CD14-positive monocyte (primary cell): ENCODE data around the gene MGAT5B. TPM values are rescaled to one million over a fixed set of nuclear protein-coding genes. Genes with fewer than 3 reads are reported as not detected.

Source experiments
- DNase-seq, 3 donors: peaks; one replicate each; pipeline ENCODE4 v3.0.0-alpha.2; 2011 to 2022
- H2AFZ ChIP-seq: 2 replicates; pipeline ENCODE4 v1.6.0; 2012; ENCODE audit warnings: mild to moderate bottlenecking, low read depth, low read length, inconsistent platforms; ENCODE audit not compliant: insufficient read depth, poor library complexity, severe bottlenecking
- H3K27ac ChIP-seq, 2 donors: 1 replicate in 1 of 2; 2 replicates in 1 of 2; pipeline ENCODE4 v1.5.1; 2012 to 2013; ENCODE audit warnings: low read length in 2 of 2, control low read depth in 1 of 2, inconsistent platforms in 1 of 2, low read depth in 1 of 2, mild to moderate bottlenecking in 1 of 2
- H3K27me3 ChIP-seq, 2 donors: one replicate each; pipeline versions ENCODE4 v1.6.0 to v1.6.1; 2011 to 2013; ENCODE audit warnings: low read length in 2 of 2; ENCODE audit not compliant: control insufficient read depth in 2 of 2, insufficient read depth in 2 of 2
- H3K36me3 ChIP-seq, 2 donors: replicated peaks in 1 of 2; 1 replicate in 1 of 2; 2 replicates in 1 of 2; pipeline versions ENCODE4 v1.5.1 to v1.6.1; 2012 to 2013; ENCODE audit warnings: low read length in 2 of 2, control low read depth in 1 of 2, inconsistent platforms in 1 of 2, mild to moderate bottlenecking in 1 of 2; ENCODE audit not compliant: insufficient read depth in 2 of 2, control insufficient read depth in 1 of 2
- H3K4me1 ChIP-seq, 2 donors: 1 replicate in 1 of 2; 2 replicates in 1 of 2; pipeline versions ENCODE4 v1.5.1 to v1.6.1; 2012 to 2013; ENCODE audit warnings: low read length in 2 of 2, control low read depth in 1 of 2, inconsistent platforms in 1 of 2, mild to moderate bottlenecking in 1 of 2, moderate library complexity in 1 of 2; ENCODE audit not compliant: insufficient read depth in 2 of 2, control insufficient read depth in 1 of 2
- H3K4me2 ChIP-seq: replicated peaks from 2 replicates; pipeline ENCODE3; 2012; ENCODE audit warnings: low read length, moderate library complexity, mild to moderate bottlenecking; ENCODE audit not compliant: poor library complexity, severe bottlenecking; ENCODE audit errors: extremely low read depth
- H3K4me3 ChIP-seq, 3 experiments: fragments of 200-600 bp in 1 of 3; sonication (generic) in 1 of 3; replicated peaks in 1 of 3; 1 replicate in 2 of 3; 2 replicates in 1 of 3; pipeline ENCODE4 v1.5.1; 2011 to 2013; ENCODE audit warnings: low read length in 3 of 3, mild to moderate bottlenecking in 3 of 3, control low read depth in 2 of 3, low read depth in 2 of 3, inconsistent platforms in 1 of 3, moderate library complexity in 1 of 3
- H3K79me2 ChIP-seq: 2 replicates; pipeline ENCODE4 v1.6.0; 2012; ENCODE audit warnings: mild to moderate bottlenecking, control low read depth, inconsistent platforms, low read length, moderate library complexity; ENCODE audit not compliant: insufficient read depth
- H3K9ac ChIP-seq: 2 replicates; pipeline ENCODE4 v1.6.0; 2017; ENCODE audit warnings: low read length, mild to moderate bottlenecking; ENCODE audit not compliant: insufficient read depth, poor library complexity, severe bottlenecking
- H3K9me3 ChIP-seq, 2 donors: replicated peaks in 1 of 2; 1 replicate in 1 of 2; 2 replicates in 1 of 2; pipeline versions ENCODE4 v1.5.1 to v1.6.1; 2012 to 2013; ENCODE audit warnings: low read length in 2 of 2, control low read depth in 1 of 2; ENCODE audit not compliant: control insufficient read depth in 1 of 2, insufficient read depth in 1 of 2
- H4K20me1 ChIP-seq: 2 replicates; pipeline ENCODE4 v1.6.0; 2012; ENCODE audit warnings: mild to moderate bottlenecking, low read length, control low read depth, moderate library complexity; ENCODE audit not compliant: insufficient read depth
- H3K27ac Mint-ChIP-seq, 7 donors: one replicate each; pipeline ENCODE4 v1.8.0; 2020; ENCODE audit warnings: mild to moderate bottlenecking in 7 of 7, mixed read lengths in 7 of 7, moderate library complexity in 6 of 7, inconsistent platforms in 2 of 7
- H3K27me3 Mint-ChIP-seq, 3 donors: one replicate each; pipeline ENCODE4 v1.8.0; 2021 to 2022; ENCODE audit warnings: low read depth in 3 of 3, mild to moderate bottlenecking in 3 of 3, mixed read lengths in 3 of 3, moderate library complexity in 3 of 3, inconsistent platforms in 1 of 3
- H3K36me3 Mint-ChIP-seq, 2 donors: one replicate each; pipeline ENCODE4 v1.8.0; 2020; ENCODE audit warnings: mixed read lengths in 2 of 2, inconsistent platforms in 1 of 2, mild to moderate bottlenecking in 1 of 2
- H3K4me1 Mint-ChIP-seq: one replicate; pipeline ENCODE4 v1.8.0; 2020; ENCODE audit warnings: mild to moderate bottlenecking, mixed read lengths
- H3K4me3 Mint-ChIP-seq, 2 donors: one replicate each; pipeline ENCODE4 v1.8.0; 2020; ENCODE audit warnings: mild to moderate bottlenecking in 2 of 2, mixed read lengths in 2 of 2, moderate library complexity in 1 of 2
- H3K9me3 Mint-ChIP-seq, 7 donors: one replicate each; pipeline ENCODE4 v1.8.0; 2020 to 2022; ENCODE audit warnings: mixed read lengths in 7 of 7, mild to moderate bottlenecking in 6 of 7, moderate library complexity in 6 of 7, inconsistent platforms in 2 of 7
- CTCF ChIP-seq: fragments of 200-600 bp; IDR thresholded peaks from one replicate; pipeline ENCODE4 v1.8.0; 2022; ENCODE audit warnings: antibody characterized with exemption, mild to moderate bottlenecking
- WGBS: methylation state at CpG from one replicate; pipeline ENCODE4 v1.1.5; 2013; ENCODE audit warnings: missing lambda C conversion rate; ENCODE audit not compliant: insufficient coverage; 5-methylcytosine and 5-hydroxymethylcytosine counted together
- intact Hi-C, 2 donors: fragments of 100-400 bp; cut with micrococcal nuclease; formaldehyde crosslinking; loops; one replicate each; pipeline versions ENCODE4 v1.15.0 to v1.15.1; 2023
- polyA plus RNA-seq, 3 donors: library from polyadenylated mRNA; depleted of rRNA in 1 of 3; unstranded in 2 of 3; stranded (reverse) in 1 of 3; fragments of 300-500 nt in 2 of 3; fragments of >200 nt in 1 of 3; fragmentation: Illumina TruSeq in 2 of 3; gene quantifications; 1 replicate in 2 of 3; 2 replicates in 1 of 3; pipeline ENCODE4 v1.2.3, GENCODE V29; 2012 to 2021

MGAT5B gene
- polyA plus RNA-seq, 3 donors, result not detected

GRCh38 chr17:76893623-76894334 is 25.6 kb downstream of the MGAT5B start:
- H3K9me3 Mint-ChIP-seq, result peaks cover 0 to 3% (median 0%) of the 10 kb centered on the region in 7 donors

GRCh38 chr17:76894842-76895241 is 26.6 kb downstream of the MGAT5B start:
- H3K9me3 Mint-ChIP-seq, result peaks cover 0 to 3% (median 0%) of the 10 kb centered on the region in 7 donors
- no peak for DNase-seq
- no peaks in the 10 kb centered on the region for H3K36me3 ChIP-seq
- H3K4me3 Mint-ChIP-seq, result no peak overlapping the region
- H3K27ac Mint-ChIP-seq, result no peak overlapping the region
- H3K9ac ChIP-seq, result no peak overlapping the region
- H3K9me3 ChIP-seq, result no peaks in the 10 kb centered on the region
- H4K20me1 ChIP-seq, result no peaks in the 10 kb centered on the region
- peaks cover 0 to 3% (median 3%) of the 10 kb centered on the region in 3 donors for H3K27me3 Mint-ChIP-seq
- no peaks in the 10 kb centered on the region for H3K79me2 ChIP-seq
- no peaks in the 10 kb centered on the region for H3K27me3 ChIP-seq
- no peaks in the 10 kb centered on the region for H3K36me3 Mint-ChIP-seq
- no peak overlapping the region for H2AFZ ChIP-seq
- no peaks in the 10 kb centered on the region for H3K4me1 Mint-ChIP-seq
- H3K4me3 ChIP-seq, result no peak overlapping the region
- no peaks in the 10 kb centered on the region for H3K4me1 ChIP-seq
- no peak for TF ChIP-seq CTCF
- intact Hi-C loops, result no loop called here
- 98% methylated on average over 11 of the region's 11 CpGs for WGBS
- no peak overlapping the region for H3K4me2 ChIP-seq
- no peak overlapping the region for H3K27ac ChIP-seq

More at GRCh38 chr17:76893623-76894334, 25.6 kb downstream of the MGAT5B start:
- no peaks in the 10 kb centered on the region for H3K79me2 ChIP-seq
- no peak overlapping the region for H3K9ac ChIP-seq
- intact Hi-C loops, result no loop called here
- H3K27ac ChIP-seq, result no peak overlapping the region
- no peak overlapping the region for H3K4me2 ChIP-seq
- no peak overlapping the region for H3K4me3 ChIP-seq
- Mint-ChIP-seq H3K36me3 (no peaks in the 10 kb centered on the region), H3K27me3 (peaks cover 0 to 3% (median 3%) of the 10 kb centered on the region in 3 donors), H3K27ac (peak overlapping the region in 1 of 7 donors; percentile 13), H3K4me1 (no peaks in the 10 kb centered on the region), H3K4me3 (no peak overlapping the region)
- H3K9me3 ChIP-seq, result no peaks in the 10 kb centered on the region
- H4K20me1 ChIP-seq, result no peaks in the 10 kb centered on the region
- no peaks in the 10 kb centered on the region for H3K4me1 ChIP-seq
- H3K27me3 ChIP-seq, result no peaks in the 10 kb centered on the region
- H3K36me3 ChIP-seq, result no peaks in the 10 kb centered on the region
- no peak for DNase-seq
- TF ChIP-seq CTCF, result no peak
- no peak overlapping the region for H2AFZ ChIP-seq
- WGBS, result 89% methylated on average over 9 of the region's 13 CpGs
